Stimulated activated CD8-positive, alpha-beta memory T cell treated with anti-CD3 and anti-CD28 coated beads, Interleukin-12 subunit alpha, Interleukin-12 subunit beta, amount 100 ng/mL, for 24 hours (primary cell): ENCODE results near the gene MLPH.

Source experiments
- DNase-seq: peaks from one replicate; pipeline ENCODE4 v3.0.0-alpha.2; 2020; ENCODE audit errors: extremely low read depth

Gene MLPH

DNA sequence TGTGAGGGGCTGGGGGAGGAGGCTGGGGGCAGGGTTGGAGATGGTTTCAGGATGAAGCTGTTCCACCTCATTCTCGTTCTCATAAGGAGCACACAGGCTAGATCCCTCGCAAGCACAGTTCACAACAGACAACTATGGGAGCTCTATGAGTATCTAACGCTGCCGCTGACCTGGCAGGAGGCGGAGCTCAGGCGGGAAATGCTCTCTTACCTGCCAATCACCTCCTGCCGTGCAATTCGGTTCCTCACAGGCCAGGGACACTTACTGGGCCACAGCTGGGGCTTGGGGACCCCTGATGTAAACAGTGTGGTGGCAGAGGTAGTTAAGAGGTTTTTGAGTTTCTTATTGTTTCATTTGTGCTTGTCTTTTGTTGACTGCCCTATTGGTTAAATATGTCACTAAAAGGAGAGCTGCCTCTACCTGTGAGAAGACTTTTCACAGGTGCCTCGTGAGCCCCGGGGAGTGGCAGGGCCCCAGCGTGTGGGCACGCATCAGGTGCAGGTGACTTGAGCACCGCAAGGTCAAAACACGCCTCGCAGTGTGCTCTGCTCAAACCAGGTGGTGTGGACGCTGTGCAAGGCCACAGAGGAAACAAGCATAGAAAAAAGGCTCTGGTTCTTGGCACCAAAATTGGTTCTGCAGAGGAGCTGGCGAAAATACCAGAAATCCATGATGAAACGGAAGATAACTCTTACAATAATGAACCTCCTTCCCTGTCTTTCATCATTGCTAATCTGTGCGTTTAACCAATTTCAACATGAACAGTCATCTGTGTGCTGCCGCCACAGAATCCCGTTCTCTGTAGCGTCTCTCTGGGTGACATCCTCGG is 10.2 kb downstream of the MLPH start:
- no peak for DNase-seq

GRCh38 chr2:237497838-237498186 is 10.8 kb downstream of the MLPH start:
- no peak for DNase-seq

GRCh38 chr2:237498341-237498740 is 11.3 kb downstream of the MLPH start:
- DNase-seq: no peak

GRCh38 chr2:237500681-237501424 is 13.8 kb downstream of the MLPH start:
- DNase-seq: no peak

DNA sequence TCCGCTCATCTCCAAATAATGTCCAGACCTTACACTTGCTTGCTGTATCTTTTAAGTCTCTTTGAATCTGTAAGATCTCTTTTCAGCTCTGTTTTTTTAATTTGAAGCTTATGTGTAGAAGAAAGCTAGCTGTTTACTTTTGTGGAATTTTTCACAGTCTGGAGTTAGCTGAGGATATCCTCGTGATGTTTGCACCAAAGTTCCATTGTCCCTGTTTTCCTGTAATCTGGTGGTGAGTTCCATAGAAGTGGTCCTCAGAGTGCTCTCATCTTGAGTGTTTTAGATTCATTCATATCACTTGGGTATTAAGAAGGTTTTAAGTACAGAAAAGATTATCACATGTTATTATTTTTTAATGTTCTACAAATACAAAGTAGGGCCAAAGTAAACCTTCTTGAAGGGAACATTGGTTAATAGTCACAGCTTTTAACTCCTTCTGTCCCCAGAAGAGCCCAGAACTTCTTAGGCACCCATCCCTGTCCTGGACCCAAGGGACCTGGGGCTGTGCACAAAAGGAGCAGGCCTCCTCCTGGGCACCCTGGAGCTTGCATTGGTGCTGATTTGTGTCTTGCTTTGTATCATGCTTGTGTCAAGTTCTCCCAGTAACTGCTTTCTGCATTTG is 15.0 kb downstream of the MLPH start:
- DNase-seq: no peak

DNA sequence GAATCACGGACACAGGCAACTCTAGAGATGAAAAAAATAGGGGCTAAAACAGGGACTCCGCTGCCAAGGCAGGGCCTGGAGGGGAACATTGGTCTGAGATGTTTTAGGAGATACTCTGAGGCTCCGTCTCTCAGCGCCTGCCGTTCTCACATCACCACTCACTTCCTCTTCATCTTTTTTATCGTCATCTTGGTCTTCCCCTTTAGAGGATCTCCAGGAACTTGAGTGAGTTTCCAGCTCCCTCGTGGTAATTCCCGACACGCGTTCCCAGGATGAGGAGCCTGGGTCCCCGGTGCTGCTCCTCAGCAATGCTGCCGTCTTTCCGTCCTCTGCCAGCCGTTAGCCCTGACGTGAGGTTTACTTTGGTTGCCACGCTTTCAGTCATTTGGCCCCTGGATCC is 16.1 kb downstream of the MLPH start:
- DNase-seq: no peak

- no peak for DNase-seq
Measured at GRCh38 chr2:237505188-237505939, 18.3 kb downstream of the MLPH start.

DNA sequence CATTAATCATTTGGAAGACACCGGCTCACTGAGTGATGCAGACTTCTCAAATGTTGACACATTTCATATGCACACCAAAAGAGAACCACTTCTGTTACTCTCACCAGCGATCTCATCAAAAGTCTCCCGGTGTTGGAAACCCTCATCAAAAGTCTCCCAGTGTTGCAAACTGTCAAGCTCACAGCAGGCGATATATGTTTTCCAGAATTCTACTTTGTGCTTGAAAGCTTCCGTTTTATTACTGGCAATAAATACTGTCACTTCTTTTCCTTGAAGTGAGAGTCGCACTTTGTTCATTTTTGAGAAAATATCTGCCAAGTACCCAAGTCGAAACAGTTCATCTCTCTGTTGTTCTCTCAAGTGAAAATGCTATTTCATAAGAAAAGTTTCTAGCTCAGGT is 20.5 kb downstream of the MLPH start:
- DNase-seq: no peak

GRCh38 chr2:237508361-237508760 is 21.3 kb downstream of the MLPH start:
- no peak for DNase-seq

GRCh38 chr2:237509151-237509550 is 22.1 kb downstream of the MLPH start:
- DNase-seq: no peak

- no peak for DNase-seq
Measured at GRCh38 chr2:237509905-237510304, 22.9 kb downstream of the MLPH start.

DNA sequence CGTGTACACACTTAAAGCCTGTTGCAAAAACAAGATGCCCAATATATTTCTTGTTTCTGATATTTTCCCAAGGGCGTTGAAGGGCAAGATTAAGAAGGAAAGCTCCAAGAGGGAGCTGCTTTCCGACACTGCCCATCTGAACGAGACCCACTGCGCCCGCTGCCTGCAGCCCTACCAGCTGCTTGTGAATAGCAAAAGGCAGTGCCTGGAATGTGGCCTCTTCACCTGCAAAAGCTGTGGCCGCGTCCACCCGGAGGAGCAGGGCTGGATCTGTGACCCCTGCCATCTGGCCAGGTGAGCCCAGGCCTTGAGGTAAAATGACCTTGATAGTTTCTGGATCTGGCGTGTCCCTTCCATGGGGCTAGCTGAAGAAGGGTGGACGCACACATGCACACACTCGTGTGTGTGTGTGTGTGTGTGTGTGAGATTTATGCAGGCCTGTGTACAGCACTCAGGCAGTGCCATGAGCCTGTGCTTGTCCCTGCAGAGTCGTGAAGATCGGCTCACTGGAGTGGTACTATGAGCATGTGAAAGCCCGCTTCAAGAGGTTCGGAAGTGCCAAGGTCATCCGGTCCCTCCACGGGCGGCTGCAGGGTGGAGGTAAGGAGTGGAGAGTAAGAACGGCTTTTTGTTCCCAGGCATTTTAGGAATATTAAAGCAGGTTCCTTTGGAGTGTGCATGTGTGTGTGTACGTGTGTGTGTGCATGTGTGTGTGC is 23.6 kb downstream of the MLPH start:
- no peak for DNase-seq

DNA sequence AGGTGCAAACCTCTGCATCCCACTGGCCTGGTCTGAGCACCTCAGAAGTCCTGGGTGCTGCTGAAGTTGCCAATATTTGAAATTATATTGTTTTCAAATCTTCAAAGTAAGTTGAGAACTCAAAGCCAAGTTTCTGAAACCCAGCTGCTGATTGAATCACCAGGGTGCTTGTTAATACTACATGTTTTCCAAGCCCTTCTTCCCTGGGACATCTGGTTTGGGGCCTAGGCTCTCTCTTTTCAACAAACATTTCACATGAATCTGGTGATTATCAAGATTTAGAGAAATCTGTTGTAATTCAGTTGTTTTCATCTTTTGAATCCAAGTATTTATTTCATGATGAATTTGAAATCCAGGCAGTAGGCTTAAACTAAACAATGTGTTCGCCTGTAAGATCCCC is 24.4 kb downstream of the MLPH start:
- DNase-seq: no peak

DNA sequence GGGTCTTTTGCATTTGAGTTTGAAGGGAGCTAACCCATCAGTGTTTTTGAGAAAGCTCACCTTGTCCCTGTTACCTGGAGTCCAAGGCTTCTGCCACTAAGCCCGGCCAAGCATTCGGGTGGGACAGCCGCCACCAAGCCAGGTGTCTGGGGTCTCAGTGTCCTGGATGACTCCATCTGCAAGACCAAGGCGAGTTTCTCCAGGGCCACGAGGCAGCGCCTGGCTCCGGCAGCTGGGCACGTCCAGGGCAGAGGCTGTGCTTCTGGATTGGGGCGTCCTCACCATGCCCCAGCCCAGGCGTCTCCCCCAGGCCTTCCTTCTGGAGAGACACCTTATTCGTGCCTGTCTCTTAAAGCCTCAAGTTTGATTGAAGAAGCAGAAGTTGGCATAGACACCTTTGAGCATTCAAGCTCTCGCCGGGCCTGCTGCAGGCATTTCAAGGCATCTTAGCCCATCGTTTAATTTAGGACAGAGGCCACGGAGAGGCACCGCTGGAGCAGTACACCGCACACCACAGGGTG is 24.9 kb downstream of the MLPH start:
- no peak for DNase-seq

- peak; percentile 37 for DNase-seq
Measured at GRCh38 chr2:237512774-237513466, 25.9 kb downstream of the MLPH start.

GRCh38 chr2:237513693-237514092 is 26.6 kb downstream of the MLPH start:
- DNase-seq: no peak

DNA sequence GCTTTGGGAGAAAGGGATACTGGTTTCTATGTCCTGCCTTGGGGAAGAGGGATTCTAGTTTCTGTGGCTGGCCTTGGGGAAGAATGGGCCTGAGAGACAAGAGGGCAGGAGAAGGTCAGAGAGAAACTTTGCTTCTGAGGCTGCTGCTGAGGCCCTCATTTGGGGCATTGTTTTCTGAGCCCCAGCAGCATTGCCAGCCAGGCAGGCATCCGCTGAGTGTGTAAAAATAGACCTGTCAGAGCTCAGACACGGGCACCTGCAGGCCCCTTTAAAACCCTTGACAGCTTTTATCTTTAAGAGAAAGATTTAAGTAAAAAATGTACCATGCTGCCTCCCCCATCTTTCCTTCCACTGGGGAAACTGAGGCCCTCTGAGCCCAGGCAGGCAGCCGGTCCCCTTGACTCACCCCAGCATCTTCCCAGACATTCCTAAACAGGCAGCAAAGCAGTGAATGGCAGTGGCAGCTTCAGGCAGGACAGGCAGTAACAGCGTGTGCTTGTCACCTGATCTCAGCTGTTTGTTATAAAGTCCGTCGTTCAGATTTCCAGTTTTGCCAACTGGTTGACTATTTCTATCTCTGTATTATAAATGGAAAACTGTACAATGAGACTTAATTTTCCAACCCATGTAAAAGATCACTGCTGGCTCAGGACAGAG is 27.6 kb downstream of the MLPH start:
- no peak for DNase-seq

DNA sequence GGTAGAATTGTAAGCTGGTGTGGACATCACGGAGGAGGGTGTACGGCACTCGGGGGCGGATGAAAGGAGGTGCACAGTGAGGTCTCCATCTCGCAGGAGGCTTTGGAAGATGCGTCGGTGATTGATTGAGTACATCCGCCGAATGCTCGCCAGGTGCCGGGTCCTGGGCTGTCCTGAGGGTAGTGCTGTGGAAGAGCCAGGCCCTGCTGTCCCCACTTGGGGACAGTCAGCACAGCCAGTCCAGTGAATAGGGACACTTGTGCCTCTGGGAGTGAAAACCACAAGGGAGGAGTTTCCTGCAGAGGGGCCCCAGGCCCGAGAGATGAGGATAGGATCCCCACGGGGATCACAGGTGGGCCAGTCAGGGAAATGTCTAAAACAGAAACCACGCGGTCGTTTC is 28.1 kb downstream of the MLPH start:
- DNase-seq: no peak

GRCh38 chr2:237515621-237516275 is 28.7 kb downstream of the MLPH start:
- no peak for DNase-seq

- DNase-seq: no peak
Measured at GRCh38 chr2:237517163-237517562, 30.1 kb downstream of the MLPH start.
